Retina (tissue), 1 donor: ENCODE measurements around the gene MLN.
"Not testable (repeated sequence)": the region's sequence is repeated elsewhere in the genome, so short reads cannot be mapped to it uniquely, and the experiment has no call there.

Source experiments
- DNase-seq: peaks from one replicate; pipeline ENCODE4 v3.0.0-alpha.2; 2016

MLN gene

DNA sequence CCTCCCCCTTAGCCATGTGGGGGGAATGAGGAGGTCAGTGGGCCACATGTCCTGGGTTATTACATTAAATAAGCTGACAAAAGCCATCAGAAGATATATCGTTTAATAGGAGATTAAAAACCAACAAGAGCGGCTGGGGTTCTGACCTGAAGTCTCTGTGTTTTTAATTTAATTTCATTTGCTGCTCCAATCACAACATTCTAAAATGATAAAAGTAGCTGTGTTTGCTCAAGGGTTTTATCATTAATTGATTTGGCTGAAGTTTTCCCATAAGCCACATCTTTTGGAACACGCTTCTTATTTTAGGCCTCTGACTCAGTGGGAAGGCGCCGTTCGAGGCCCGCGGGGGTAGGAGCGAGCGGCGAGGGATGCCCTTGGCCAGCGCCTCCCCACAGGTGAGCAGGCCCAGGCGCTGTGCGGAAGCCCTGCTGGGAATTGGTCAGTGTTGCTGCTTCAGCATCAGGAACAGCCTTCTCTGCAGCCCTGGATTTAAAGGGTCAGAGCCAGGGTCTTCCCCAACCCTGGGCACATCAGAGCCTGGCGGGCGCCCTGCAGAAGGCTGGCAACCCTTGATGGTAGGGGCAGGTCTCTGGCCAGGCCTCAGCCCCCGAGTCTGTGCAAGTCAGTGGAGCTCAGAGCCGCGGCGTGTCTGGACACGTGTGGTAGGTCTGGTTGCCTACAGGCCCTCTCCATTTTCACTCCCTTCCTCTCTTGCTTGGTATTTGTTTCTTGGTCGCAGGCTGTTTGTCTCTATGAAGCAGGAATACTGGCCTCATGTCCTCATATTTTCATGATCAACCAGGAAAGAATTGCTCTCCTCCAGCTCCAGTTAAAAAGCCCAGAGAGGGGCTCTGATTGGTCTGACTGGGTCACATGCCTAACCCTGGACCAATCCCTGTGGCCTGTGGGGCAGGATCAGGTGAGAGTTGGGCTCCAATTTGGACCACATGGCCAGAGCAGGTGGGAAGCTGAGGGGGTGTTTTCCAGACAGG is 30.9 kb upstream of the MLN start:
- no peak for DNase-seq

DNA sequence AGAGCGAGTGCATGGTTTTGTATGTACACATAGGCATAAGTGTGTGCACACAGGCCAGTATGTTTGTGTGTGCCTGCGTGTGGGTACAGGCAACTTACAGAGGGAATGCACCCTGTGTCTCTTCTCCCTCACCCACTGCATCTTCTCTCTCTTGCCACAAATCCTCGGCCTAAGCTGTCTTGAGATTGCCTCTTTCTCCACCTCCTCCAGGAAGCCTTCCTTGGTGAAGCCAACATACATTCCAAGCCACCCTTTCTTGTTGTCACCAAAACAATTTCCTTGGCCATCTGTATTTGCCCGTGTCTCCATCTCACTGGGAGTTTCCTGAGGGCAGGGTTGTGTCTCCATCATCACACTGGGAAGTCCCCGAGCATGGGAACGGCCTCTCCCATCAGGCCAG is 29.8 kb upstream of the MLN start:
- DNase-seq = no peak

DNA sequence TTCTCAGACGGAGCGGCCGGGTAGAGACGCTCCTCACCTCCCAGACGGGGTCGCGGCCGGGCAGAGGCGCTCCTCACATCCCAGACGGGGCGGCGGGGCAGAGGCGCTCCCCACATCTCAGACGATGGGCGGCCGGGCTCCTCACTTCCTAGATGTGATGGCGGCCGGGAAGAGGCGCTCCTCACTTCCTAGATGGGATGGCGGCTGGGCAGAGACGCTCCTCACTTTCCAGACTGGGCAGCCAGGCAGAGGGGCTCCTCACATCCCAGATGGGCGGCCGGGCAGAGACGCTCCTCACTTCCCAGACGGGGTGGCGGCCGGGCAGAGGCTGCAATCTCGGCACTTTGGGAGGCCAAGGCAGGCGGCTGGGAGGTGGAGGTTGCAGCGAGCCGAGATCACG is 29.0 kb upstream of the MLN start:
- DNase-seq = not testable (repeated sequence)

GRCh38 chr6:33831725-33832124 is 27.9 kb upstream of the MLN start:
- not testable (repeated sequence) for DNase-seq

DNA sequence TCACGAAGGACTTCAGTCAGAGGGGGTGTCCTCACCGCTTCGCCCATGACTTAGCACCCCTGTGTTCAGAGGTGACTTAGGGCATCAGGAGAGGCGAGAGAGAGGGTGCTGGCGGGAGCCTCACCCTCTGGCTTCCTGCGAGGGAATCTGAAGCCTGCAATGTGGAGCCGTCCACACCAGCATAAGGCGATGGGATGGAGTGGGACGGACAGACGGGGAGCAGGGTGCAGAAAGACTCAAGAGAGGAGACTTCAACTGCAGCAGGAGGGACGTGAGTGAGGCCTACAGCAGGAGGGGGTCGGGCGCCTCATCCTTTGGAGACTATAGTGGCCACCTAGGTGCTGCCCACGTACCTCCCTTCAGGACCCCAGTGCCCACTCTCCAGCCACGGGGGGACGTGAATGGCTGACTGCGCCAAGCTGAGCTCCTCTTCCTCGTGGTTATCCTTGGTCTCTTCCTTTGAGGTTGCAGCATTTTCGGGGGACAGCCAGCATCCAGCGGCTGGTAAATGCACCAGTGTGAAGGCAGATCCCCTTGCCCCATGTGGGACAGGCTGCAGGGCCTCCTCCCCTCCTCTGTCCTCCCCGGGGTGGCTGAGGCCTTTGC is 26.9 kb upstream of the MLN start:
- DNase-seq = no peak

GRCh38 chr6:33828764-33829731 is 25.2 kb upstream of the MLN start:
- DNase-seq = no peak

DNA sequence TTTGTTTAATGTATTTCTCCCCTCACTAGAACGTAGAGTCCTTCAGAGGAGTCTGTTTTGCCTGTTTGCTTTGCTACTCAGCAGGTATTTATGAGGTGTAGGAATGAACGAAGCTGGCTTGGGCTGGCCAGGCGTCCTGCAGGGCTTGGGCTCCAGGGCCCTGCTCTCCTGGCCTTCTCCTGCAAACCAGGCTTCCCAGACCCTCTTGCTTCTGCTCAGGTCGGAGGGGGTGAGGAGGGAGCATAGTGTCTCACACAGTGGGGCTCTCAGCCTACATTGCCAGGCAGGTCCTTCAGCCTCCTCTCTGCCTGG is 24.6 kb upstream of the MLN start:
- no peak for DNase-seq

GRCh38 chr6:33827546-33828451 is 24.0 kb upstream of the MLN start:
- no peak for DNase-seq

DNA sequence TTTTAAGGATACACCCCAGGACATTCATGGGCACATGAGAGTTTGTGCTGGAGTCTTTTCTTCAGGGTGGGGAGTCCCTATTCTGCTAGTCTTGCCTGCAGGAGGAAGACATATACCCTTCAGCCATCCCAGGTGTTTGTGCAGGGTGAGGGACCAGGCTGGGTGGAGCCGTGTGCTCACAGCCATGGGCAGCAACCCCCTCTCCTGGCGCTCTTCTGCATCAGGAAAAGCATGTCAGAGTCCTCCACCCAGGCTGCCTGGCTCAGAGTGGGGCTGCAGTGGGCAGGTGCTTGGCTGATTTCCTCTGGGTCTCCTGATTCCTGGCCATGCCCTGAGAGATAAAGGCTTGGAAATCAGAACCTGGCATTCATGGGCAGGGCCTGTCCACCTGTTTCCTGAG is 22.7 kb upstream of the MLN start:
- DNase-seq = no peak

- no peak for DNase-seq
These were observed 20.8 kb upstream of the MLN start for GRCh38 chr6:33824461-33825154.

- no peak for DNase-seq
These were observed 20.0 kb upstream of the MLN start for GRCh38 chr6:33823806-33824205.

GRCh38 chr6:33822575-33823395 is 19.0 kb upstream of the MLN start:
- DNase-seq = no peak

- DNase-seq = no peak
These were observed 17.1 kb upstream of the MLN start for GRCh38 chr6:33820784-33821520.

- DNase-seq = no peak
These were observed 16.4 kb upstream of the MLN start for GRCh38 chr6:33820243-33820642.

DNA sequence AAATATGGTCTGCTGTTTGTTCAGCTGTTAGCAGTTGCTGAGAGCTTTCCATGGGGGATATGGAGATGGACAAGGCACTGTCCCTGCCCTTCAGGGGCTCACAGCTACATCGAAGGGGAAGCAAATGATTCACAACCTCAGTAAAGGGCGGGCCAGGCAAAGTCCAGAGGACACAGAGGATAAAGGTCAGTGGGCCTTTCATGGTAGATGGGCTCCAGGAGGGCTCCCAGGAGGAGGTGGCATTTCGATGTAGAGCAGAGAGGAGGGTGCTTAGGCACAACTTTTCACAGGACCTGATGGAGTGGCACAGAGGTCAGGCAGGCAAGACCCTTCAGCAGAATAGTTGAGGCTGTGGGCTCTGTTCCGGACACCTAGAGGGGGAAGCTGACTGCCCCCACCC is 15.2 kb upstream of the MLN start:
- DNase-seq = no peak

GRCh38 chr6:33818293-33818692 is 14.5 kb upstream of the MLN start:
- DNase-seq = no peak

DNA sequence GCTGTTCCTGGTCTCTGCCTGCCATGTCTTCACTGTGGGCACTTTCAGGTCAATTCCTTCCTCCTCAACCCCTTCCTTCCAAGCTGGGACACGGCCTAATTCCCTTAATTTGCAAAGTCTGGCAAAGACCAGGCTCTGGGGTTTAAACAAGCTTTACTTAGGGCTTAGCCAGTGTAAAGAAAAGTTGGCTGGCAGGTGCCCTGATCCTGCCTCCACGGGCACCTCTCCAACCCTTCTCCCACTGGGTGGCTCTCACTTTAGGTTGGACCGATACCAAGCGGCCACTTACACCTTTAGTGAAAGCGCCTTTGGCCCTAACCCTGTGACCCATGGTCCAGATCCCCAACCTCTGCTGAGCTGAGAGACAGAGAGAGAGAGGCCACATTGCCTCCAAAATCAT is 13.7 kb upstream of the MLN start:
- no peak for DNase-seq

GRCh38 chr6:33816911-33817310 is 13.1 kb upstream of the MLN start:
- no peak for DNase-seq

DNA sequence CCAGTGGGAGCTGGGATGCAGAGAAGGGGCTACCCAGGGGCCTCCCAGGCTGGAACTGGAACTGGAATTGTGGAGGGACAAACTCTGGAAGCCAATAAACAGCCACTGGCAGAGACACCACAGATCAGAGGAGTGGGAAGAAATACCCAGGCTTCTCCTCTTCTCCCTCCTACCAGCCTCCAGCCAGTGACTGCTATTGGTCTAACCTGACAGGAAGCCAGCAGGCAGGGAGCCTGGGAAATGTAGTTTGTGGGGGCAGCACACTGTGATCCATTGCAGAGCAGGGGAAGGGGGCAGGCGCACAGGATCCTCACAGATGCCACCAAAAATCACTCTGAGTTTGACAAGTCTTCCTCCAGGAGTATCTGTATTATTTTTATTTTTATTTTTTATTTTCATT is 12.1 kb upstream of the MLN start:
- DNase-seq = no peak
